Activated naive CD8-positive, alpha-beta T cell (primary cell): Measurements from ENCODE around the gene CENPF.
"Not testable (repeated sequence)": the region's sequence is repeated elsewhere in the genome, so short reads cannot be mapped to it uniquely, and the experiment has no call there.

Experiments
- H3K27ac Mint-ChIP-seq: one replicate; pipeline ENCODE4 v1.8.0; 2021; ENCODE audit warnings: mixed read lengths
- H3K27me3 Mint-ChIP-seq: one replicate; pipeline ENCODE4 v1.8.0; 2021; ENCODE audit warnings: mixed read lengths
- H3K36me3 Mint-ChIP-seq: one replicate; pipeline ENCODE4 v1.8.0; 2021; ENCODE audit warnings: mixed read lengths
- H3K4me1 Mint-ChIP-seq: one replicate; pipeline ENCODE4 v1.8.0; 2021; ENCODE audit warnings: low read depth, mixed read lengths
- H3K4me3 Mint-ChIP-seq: one replicate; pipeline ENCODE4 v1.8.0; 2021; ENCODE audit warnings: mild to moderate bottlenecking, mixed read lengths
- H3K9me3 Mint-ChIP-seq: one replicate; pipeline ENCODE4 v1.8.0; 2021; ENCODE audit warnings: low read depth, mixed read lengths

Gene CENPF

DNA sequence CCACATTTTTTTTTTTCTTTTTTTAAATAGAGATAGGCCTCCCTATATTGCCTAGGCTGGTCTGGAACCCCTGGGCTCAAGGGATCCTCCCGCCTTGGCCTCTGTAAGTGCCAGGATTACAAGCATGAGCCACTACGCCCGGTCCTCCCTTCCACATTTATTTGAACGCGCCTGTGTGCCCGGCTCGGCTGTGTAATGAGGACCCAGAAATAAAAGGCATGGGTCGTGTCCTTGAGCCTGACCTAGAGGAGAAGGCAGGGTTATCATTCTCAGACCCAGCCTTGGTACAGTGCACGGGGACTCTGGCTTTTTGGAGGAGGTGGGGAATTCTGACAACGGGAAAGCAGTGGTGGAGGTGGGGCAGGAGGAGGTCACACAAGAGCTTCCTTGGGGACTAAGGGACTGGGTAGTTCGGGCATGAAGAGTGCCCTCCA lies 841 bp downstream of the CENPF start:
- Mint-ChIP-seq H3K36me3 (no peaks in the 10 kb centered on the region), H3K27me3 (no peaks in the 10 kb centered on the region), H3K4me3 (peak overlapping the region; percentile 87), H3K9me3 (no peaks in the 10 kb centered on the region), H3K4me1 (peaks cover 15% of the 10 kb centered on the region), H3K27ac (peak overlapping the region; percentile 43)

DNA sequence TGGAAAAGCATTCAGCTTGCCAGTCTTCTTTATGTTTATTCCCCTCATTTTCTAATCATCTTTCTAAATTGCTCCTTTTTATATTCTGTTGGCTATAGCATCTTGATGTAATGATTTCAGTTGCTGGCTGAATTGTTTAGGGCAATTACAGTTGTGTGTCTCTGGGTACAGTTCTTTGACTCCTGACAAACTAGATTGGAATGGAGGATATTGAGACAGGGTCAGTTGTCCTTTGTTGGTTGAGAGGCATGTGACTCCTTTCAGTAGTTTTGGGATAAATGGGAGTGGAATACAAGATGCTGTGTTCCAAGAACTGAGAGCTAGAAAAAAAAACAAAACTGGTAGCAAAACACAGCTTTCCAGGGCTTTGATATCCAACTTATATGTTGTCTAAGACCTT lies 1.5 kb downstream of the CENPF start:
- Mint-ChIP-seq H3K36me3 (no peaks in the 10 kb centered on the region), H3K27me3 (no peaks in the 10 kb centered on the region), H3K9me3 (no peaks in the 10 kb centered on the region), H3K4me3 (peak overlapping the region; percentile 87), H3K4me1 (peaks cover 15% of the 10 kb centered on the region), H3K27ac (no peak overlapping the region)

DNA sequence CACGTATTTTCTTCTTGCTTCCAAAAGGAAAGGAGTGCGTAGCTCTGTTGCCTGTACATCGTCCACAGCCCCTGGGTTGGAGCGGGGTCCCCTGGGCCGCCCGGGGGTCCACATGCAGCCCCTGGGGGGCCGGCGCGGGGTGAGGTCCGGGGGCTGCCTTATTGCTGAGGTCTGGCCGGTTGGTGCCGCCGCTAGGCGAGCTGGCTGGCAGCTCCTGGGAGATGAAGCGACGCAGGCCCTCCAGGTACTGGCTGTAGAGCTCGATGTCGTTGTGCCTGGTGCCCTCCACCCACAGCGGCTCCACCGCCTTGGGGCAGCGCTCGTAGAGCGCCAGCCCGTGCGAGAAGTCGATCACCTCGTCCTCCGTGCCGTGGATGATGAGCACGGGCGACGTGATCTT lies 2.5 kb downstream of the CENPF start:
- H3K27ac Mint-ChIP-seq, H3K36me3 Mint-ChIP-seq, H3K9me3 Mint-ChIP-seq, H3K4me3 Mint-ChIP-seq, H3K27me3 Mint-ChIP-seq: not testable (repeated sequence)
- H3K4me1 Mint-ChIP-seq, result peaks cover 15% of the 10 kb centered on the region

DNA sequence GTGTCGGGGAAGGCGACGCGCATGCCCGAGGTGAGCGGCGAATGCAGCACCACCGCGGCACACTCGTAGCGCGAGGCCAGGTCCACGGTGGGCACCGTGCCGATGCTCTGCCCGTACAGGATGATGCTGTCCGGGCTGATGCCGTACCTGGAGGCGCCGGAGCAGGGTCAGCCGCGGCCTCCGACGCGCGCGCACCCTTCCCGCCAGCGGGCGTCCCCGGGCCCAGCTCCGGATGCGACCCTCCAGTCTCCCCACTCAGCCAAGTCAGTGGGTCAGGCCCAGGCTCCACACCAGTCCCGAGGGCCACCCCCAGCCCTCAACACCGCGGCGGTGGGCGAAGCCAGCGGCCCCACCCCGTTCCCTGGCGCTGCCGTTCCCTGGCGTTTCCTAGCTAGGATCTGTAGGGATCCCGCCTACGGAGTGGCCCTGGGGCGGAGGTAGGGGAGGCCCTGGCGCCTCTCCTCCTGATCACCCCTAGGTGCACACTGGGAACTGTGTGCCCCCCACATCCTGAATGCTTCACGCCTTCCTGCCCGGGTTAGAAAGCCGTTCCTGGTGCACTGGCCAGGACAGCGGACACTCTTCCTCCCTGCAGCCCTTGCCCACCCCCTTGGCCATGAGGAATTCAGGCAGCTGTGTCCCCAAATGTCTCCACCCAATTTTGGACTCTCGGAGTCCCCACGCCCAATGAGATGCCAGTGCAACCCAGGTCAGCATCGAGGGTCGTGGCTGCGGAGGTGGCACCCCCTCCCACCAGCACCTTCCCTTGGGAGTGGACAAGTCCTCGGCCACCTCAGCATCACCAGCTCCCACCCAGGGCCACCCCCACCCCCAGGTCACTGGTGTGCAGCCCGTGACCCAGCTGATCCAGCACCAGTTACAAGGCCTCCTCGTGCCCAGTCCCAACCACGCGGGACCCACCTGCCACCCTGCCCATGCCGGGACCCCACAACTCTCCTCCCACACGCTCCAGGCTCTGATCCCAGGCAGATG lies 3.2 kb downstream of the CENPF start:
- H3K27ac Mint-ChIP-seq, H3K9me3 Mint-ChIP-seq, H3K4me3 Mint-ChIP-seq, H3K27me3 Mint-ChIP-seq, H3K36me3 Mint-ChIP-seq: not testable (repeated sequence)
- peaks cover 15% of the 10 kb centered on the region for H3K4me1 Mint-ChIP-seq

DNA sequence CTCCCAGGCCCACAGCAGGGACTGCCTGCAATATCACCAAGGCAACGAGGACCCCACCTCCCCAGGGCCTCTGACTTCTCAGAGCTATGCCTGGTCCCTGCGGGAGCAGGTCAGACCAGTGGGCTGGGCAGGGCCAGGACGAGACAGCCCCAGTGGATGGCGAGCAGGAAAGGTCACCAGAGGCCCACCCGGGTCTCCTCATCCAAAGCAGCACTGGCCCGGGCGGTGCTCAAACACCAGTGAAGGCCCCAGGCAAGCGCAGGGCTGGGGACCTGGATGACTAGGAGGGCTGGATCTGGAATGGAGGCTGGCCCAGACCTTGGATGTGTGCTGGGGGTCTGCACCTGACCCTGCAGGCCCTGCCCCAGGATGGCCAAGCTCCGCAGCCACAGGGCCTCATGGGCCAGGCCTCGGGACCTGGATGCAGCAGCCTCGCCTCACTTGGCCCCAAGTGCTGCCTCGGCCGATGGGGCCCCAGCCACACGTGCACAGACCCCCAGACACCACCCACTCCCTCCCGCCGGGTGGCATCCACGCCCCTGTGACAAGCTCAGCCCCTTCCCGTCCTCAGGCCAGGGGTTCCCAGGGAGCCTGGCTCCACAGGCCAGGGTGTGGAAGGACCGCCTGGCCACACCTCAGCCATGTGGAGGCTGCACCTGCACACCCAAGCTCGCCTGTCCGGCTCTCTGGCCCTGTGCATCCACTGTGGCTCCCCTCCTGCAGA lies 4.7 kb downstream of the CENPF start:
- not testable (repeated sequence) for H3K36me3 Mint-ChIP-seq, H3K27me3 Mint-ChIP-seq, H3K4me3 Mint-ChIP-seq, H3K9me3 Mint-ChIP-seq, H3K27ac Mint-ChIP-seq
- H3K4me1 Mint-ChIP-seq, result peaks cover 12% of the 10 kb centered on the region

DNA sequence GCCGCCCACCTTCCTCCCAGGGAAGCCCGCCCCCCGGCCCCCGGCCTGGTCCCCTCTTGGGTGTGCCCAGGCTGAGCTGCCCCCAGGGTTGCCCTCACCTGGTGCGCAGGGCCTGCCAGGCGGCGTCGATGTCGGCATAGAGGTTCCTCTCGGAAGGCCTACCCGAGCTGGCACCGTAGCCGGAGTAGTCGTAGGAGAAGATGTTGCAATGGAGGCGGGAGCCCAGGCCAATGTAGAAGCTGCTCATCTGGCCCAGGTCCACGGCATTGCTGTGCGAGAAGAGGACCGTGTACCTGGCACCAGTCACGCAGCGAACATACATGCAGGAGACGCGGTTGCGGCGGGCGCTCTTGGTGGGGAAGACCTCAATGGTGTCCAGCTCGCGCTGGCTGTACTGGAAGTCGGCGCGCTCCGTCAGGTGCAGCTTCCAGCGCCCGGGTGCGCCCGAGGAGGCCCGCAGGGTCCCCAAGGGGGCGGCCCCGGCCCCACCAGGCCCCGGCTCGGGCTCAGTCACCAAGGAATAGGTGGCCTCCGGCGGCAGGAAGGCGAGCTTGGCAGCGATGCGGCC lies 5.3 kb downstream of the CENPF start:
- not testable (repeated sequence) for H3K27ac Mint-ChIP-seq, H3K4me1 Mint-ChIP-seq, H3K27me3 Mint-ChIP-seq, H3K36me3 Mint-ChIP-seq, H3K4me3 Mint-ChIP-seq, H3K9me3 Mint-ChIP-seq

DNA sequence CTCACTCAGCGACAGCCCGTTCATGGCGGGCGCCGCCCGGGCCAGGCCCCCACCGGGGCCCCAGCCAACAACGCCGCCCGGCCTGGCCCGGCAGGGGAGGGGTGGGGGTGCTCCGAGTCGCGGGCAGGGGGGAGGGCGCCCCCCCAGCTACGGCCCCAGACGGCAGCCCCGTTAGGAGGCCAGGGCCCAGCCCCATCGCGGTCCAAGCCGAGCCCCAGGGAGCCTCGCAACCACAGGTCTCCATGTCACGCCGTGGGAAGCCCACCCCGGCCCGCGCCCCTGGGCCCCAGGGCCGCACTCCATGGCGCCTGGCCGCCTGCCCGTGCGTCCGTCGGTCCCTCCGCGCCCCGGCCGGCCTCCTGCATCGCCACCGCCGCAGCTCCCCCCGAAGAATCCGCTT lies 5.8 kb downstream of the CENPF start:
- H3K27me3 Mint-ChIP-seq, H3K36me3 Mint-ChIP-seq, H3K4me1 Mint-ChIP-seq, H3K27ac Mint-ChIP-seq, H3K9me3 Mint-ChIP-seq, H3K4me3 Mint-ChIP-seq: not testable (repeated sequence)

DNA sequence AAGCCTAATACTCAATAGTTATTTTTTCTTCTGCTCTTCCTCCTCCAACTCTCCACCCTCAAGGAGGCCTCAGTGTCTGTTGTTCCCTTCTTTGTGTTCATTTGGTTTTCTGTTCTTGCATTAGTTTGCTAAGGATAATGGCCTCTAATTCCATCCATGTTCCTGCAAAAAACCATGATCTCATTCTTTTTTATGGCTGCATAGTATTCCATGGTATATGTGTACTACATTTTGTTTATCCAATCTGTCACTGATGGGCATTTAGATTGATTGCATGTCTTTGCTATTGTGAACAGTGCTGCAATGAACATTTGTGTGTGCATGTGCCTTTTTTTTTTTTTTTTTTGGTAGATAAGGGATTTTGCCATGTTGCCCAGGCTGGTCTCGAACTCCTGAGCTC lies 6.7 kb downstream of the CENPF start:
- H3K36me3 Mint-ChIP-seq, result no peaks in the 10 kb centered on the region
- peaks cover 3% of the 10 kb centered on the region for H3K9me3 Mint-ChIP-seq
- H3K4me3 Mint-ChIP-seq, result no peak overlapping the region
- no peak overlapping the region for H3K27ac Mint-ChIP-seq
- H3K27me3 Mint-ChIP-seq, result no peaks in the 10 kb centered on the region
- no peaks in the 10 kb centered on the region for H3K4me1 Mint-ChIP-seq

DNA sequence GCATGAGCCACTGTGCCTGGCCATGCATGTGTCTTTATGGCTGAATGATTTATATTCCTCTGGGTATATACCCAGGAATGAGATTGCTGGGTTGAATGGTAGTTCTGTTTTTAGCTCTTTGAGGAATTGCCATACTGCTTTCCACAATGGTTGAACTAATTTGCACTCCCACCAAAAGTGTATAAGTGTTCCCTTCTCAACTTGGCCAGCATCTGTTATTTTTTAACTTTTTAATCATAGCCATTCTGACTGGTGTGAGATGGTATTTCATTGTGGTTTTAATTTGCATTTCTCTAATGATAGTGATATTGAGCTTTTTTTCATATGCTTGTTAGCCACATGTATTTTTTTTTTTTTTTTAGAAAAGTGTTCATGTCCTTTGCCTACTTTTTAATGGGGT lies 7.1 kb downstream of the CENPF start:
- H3K27me3 Mint-ChIP-seq, H3K36me3 Mint-ChIP-seq, H3K27ac Mint-ChIP-seq, H3K4me1 Mint-ChIP-seq, H3K4me3 Mint-ChIP-seq, H3K9me3 Mint-ChIP-seq: not testable (repeated sequence)

DNA sequence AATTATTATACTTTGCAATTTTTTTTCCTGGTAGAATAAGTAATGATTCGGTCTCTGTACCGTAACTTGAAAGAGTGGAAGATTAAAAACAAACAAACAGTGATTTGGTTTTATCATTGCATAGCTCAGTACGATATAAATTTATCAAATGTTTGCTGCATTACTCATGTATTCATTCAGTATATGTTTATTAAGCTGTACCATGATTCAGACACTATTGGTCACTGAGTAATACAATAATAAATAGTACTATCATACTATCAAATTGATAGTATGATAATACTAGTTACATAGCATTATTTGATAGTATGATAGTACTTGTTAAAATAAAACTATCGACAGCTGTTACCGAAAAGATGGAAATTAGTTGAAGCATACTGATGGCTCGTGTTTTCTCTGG lies 12.1 kb downstream of the CENPF start:
- Mint-ChIP-seq H3K4me1 (peaks cover 18% of the 10 kb centered on the region), H3K27me3 (no peaks in the 10 kb centered on the region), H3K27ac (no peak overlapping the region), H3K36me3 (peaks cover 2% of the 10 kb centered on the region), H3K4me3 (no peak overlapping the region), H3K9me3 (peaks cover 3% of the 10 kb centered on the region)

DNA sequence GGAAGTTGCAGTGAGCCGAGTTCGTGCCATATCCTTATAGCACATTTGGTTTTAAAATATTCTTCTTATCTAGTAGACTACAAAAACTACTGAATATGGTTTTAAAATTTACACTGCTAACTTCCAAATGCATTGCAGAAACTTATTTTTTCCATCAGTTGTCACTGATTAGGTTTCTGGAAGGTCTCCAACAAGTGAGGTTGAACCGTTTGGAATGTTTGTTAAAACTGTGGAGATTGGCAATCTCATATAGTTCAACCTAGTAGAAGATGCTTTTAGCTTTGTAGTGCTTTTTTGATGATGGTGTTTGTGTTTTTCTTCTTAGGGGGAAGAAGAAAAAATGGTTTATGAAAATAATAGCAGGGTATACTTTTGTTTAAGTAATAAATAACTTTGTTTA lies 12.9 kb downstream of the CENPF start:
- peaks cover 18% of the 10 kb centered on the region for H3K4me1 Mint-ChIP-seq
- H3K27ac Mint-ChIP-seq, result no peak overlapping the region
- peaks cover 2% of the 10 kb centered on the region for H3K36me3 Mint-ChIP-seq
- no peak overlapping the region for H3K4me3 Mint-ChIP-seq
- H3K9me3 Mint-ChIP-seq, result peaks cover 3% of the 10 kb centered on the region
- H3K27me3 Mint-ChIP-seq, result no peaks in the 10 kb centered on the region

DNA sequence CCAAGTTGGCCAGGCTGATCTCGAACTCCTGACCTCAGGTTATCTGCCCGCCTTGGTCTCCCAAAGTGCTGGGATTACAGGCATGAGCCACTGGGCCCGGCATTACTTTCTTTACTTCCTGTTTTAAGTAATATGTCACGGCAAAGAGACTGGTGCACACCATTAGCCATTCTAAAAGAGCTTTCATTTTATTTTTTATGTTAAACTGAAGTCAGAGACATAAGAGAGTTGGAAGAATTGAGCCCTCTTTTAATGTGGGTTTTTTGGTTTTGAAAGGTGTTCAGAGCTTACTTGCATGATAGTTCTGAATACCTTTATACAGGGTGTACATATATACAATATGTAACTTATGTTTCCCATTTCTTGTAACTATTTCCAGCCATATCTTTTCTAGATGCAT lies 14.3 kb downstream of the CENPF start:
- Mint-ChIP-seq H3K27me3 (no peaks in the 10 kb centered on the region), H3K9me3 (no peaks in the 10 kb centered on the region), H3K4me1 (peaks cover 18% of the 10 kb centered on the region), H3K36me3 (peaks cover 2% of the 10 kb centered on the region), H3K27ac (peak overlapping the region; percentile 62), H3K4me3 (no peak overlapping the region)

DNA sequence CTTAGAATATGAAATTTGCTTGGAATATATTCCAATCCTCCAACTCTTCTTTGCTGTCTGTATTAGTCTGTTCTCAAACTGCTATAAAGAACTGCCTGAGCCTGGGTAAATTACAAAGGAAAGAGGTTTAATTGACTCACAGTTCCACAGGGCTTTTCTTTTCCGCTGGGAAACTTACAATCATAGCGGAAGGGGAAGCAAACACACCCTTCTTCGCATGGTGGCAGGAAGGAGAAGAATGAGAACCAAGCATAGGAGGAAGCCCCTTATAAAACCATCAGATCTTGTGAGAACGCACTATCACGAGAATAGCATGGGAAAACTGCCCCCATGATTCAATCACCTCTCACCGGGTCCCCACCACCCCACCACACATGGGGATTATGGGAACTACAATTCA lies 14.8 kb downstream of the CENPF start:
- H3K4me1 Mint-ChIP-seq, result peaks cover 18% of the 10 kb centered on the region
- H3K27me3 Mint-ChIP-seq, result no peaks in the 10 kb centered on the region
- H3K27ac Mint-ChIP-seq, result no peak overlapping the region
- H3K36me3 Mint-ChIP-seq, result peaks cover 2% of the 10 kb centered on the region
- no peaks in the 10 kb centered on the region for H3K9me3 Mint-ChIP-seq
- H3K4me3 Mint-ChIP-seq, result no peak overlapping the region

DNA sequence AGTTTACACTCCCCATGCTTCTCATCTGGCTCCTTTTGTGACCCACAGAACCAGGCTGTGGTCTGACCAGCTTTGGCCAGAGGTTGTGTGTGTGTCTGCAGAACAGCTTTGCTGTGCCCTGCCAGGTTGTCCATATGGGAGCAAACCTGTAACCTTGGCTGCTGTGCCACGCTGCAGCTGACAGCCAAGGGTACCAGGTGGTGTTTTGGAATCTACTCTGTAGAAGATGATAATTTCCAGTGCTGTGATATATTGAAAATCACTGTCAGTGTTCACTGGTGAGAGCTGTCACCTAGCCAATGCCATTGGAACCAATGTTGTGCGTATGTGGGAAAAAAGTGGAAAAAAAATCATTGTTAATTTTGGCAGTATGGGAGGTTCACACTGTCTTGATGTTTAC lies 18.2 kb downstream of the CENPF start:
- peaks cover 14% of the 10 kb centered on the region for H3K4me1 Mint-ChIP-seq
- H3K9me3 Mint-ChIP-seq, result no peaks in the 10 kb centered on the region
- H3K4me3 Mint-ChIP-seq, result no peak overlapping the region
- H3K27me3 Mint-ChIP-seq, result no peaks in the 10 kb centered on the region
- H3K36me3 Mint-ChIP-seq, result no peaks in the 10 kb centered on the region
- H3K27ac Mint-ChIP-seq, result no peak overlapping the region

DNA sequence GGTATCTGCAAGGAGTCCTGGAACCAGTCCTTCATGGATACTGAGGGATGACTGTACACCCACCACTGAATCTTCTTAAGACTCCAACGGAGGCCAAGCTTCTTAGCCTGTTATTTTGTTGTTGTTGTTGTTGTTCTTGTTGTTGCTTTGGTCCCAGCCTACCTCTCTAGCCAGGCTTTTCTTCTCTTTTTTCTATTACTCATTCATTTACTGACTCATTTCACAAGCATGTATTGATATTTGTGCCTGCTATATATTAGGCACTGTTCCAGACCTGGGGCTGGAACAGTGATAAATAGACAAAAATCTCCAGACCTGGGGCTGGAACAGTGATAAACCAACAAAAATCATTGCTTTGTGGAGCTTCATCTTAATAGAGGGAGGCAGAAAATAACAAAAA lies 20.4 kb downstream of the CENPF start:
- peaks cover under 1% of the 10 kb centered on the region for H3K4me1 Mint-ChIP-seq
- no peak overlapping the region for H3K4me3 Mint-ChIP-seq
- no peak overlapping the region for H3K27ac Mint-ChIP-seq
- no peaks in the 10 kb centered on the region for H3K36me3 Mint-ChIP-seq
- H3K27me3 Mint-ChIP-seq, result no peaks in the 10 kb centered on the region
- no peaks in the 10 kb centered on the region for H3K9me3 Mint-ChIP-seq
